ENCODE data around the gene VKORC1L1. TPM values are rescaled to one million over a fixed set of nuclear protein-coding genes. Genes with fewer than 3 reads are reported as not detected.

The VKORC1L1 gene
- total and polyA plus RNA-seq, 9 of the 15 experiments (the other 6 are each of a cell fraction or from before 2014, with no cell fraction given), result 6.8 to 36.5 (median 19.3) TPM

GRCh38 chr7:65927489-65928448, 54.9 kb downstream of the VKORC1L1 start (continued):
- TF ChIP-seq ZNF277 (CRISPR knock-in tag; IDR thresholded peaks at IDR 0.05; ENCODE audit: borderline replicate concordance) (no peak), TGIF2 (CRISPR knock-in tag; IDR thresholded peaks at IDR 0.05) (no peak), SRSF9 (IDR thresholded peaks at IDR 0.05; ENCODE audit: borderline replicate concordance, low read depth, low read length) (no peak), ZNF124 (CRISPR knock-in tag; IDR thresholded peaks at IDR 0.05) (no peak), CBX5 (IDR thresholded peaks at IDR 0.05; ENCODE audit: borderline replicate concordance, low read depth) (no peak), SMAD3 (CRISPR knock-in tag; conservative IDR thresholded peaks at IDR 0.05) (no peak), C11orf30 (IDR thresholded peaks at IDR 0.05; ENCODE audit: low read depth) (no peak), ARID4B (CRISPR knock-in tag; IDR thresholded peaks at IDR 0.05) (no peak), SLC30A9 (CRISPR knock-in tag; IDR thresholded peaks at IDR 0.05) (no peak), ZBTB43 (CRISPR knock-in tag; IDR thresholded peaks at IDR 0.05) (no peak), GABPB1 (CRISPR knock-in tag; IDR thresholded peaks at IDR 0.05) (peak; percentile 24; the same call in 1 of the 2 replicates), FOS (IDR thresholded peaks at IDR 0.05; ENCODE audit: extremely low read depth, insufficient read length) (peak; percentile 84), ELK3 (CRISPR knock-in tag; IDR thresholded peaks at IDR 0.05) (no peak), ZNF444 (CRISPR knock-in tag; IDR thresholded peaks at IDR 0.05) (no peak), ATF6 (CRISPR knock-in tag; IDR thresholded peaks at IDR 0.05) (no peak)
